Stimulated activated memory B cell treated with anti-CD40 and anti-IgM and Interleukin-4, amounts not matched to agents 10 μg/mL and 1 μg/mL and 100 μg/mL, for 72 hours (primary cell): Measurements from ENCODE around the gene ZDHHC17.
A peak's percentile ranks its signal among the peaks of the same experiment; 100 is the strongest.

Experiments
- ATAC-seq: fragments of 150-1000 bp; cut with Tn5 transposase; 2 replicates; pipeline ENCODE4 v1.10.0; 2021
- H3K27ac Mint-ChIP-seq: one replicate; pipeline ENCODE4 v1.8.0; 2022; ENCODE audit warnings: mild to moderate bottlenecking, mixed read lengths
- H3K27me3 Mint-ChIP-seq: one replicate; pipeline ENCODE4 v1.8.0; 2022; ENCODE audit warnings: mixed read lengths
- H3K36me3 Mint-ChIP-seq: one replicate; pipeline ENCODE4 v1.8.0; 2022; ENCODE audit warnings: mixed read lengths
- H3K4me1 Mint-ChIP-seq: one replicate; pipeline ENCODE4 v1.8.0; 2022; ENCODE audit warnings: mixed read lengths
- H3K4me3 Mint-ChIP-seq: one replicate; pipeline ENCODE4 v1.8.0; 2022; ENCODE audit warnings: mild to moderate bottlenecking, moderate library complexity, mixed read lengths
- H3K9me3 Mint-ChIP-seq: one replicate; pipeline ENCODE4 v1.8.0; 2022; ENCODE audit warnings: mixed read lengths

ZDHHC17 gene

GRCh38 chr12:76890151-76891143, 126.5 kb downstream of the ZDHHC17 start:
- ATAC-seq, result no peak
- no peaks in the 10 kb centered on the region for H3K9me3 Mint-ChIP-seq
- H3K27ac Mint-ChIP-seq, result no peak overlapping the region
- H3K4me1 Mint-ChIP-seq, result no peaks in the 10 kb centered on the region
- H3K36me3 Mint-ChIP-seq, result no peaks in the 10 kb centered on the region
- no peak overlapping the region for H3K4me3 Mint-ChIP-seq
- peaks cover 19% of the 10 kb centered on the region for H3K27me3 Mint-ChIP-seq

- no peak overlapping the region for H3K4me3 Mint-ChIP-seq
- H3K27me3 Mint-ChIP-seq, result peaks cover 27% of the 10 kb centered on the region
- H3K9me3 Mint-ChIP-seq, result no peaks in the 10 kb centered on the region
- no peak for ATAC-seq
- H3K36me3 Mint-ChIP-seq, result no peaks in the 10 kb centered on the region
- H3K4me1 Mint-ChIP-seq, result no peaks in the 10 kb centered on the region
- no peak overlapping the region for H3K27ac Mint-ChIP-seq
Observed at GRCh38 chr12:76891609-76892008, 127.7 kb downstream of the ZDHHC17 start.

GRCh38 chr12:76895796-76896195, 131.9 kb downstream of the ZDHHC17 start:
- no peaks in the 10 kb centered on the region for H3K9me3 Mint-ChIP-seq
- ATAC-seq, result peak; percentile 44
- H3K27me3 Mint-ChIP-seq, result peaks cover 13% of the 10 kb centered on the region
- H3K27ac Mint-ChIP-seq, result no peak overlapping the region
- H3K4me1 Mint-ChIP-seq, result no peaks in the 10 kb centered on the region
- H3K36me3 Mint-ChIP-seq, result no peaks in the 10 kb centered on the region
- no peak overlapping the region for H3K4me3 Mint-ChIP-seq

GRCh38 chr12:76896274-76896673, 132.4 kb downstream of the ZDHHC17 start:
- peak; percentile 55 for ATAC-seq
- Mint-ChIP-seq H3K9me3 (no peaks in the 10 kb centered on the region), H3K27me3 (peaks cover 13% of the 10 kb centered on the region), H3K4me3 (no peak overlapping the region), H3K27ac (no peak overlapping the region), H3K36me3 (no peaks in the 10 kb centered on the region), H3K4me1 (no peaks in the 10 kb centered on the region)

GRCh38 chr12:76898442-76898841, 134.5 kb downstream of the ZDHHC17 start:
- peaks cover 13% of the 10 kb centered on the region for H3K27me3 Mint-ChIP-seq
- H3K36me3 Mint-ChIP-seq, result no peaks in the 10 kb centered on the region
- ATAC-seq, result no peak
- H3K9me3 Mint-ChIP-seq, result no peaks in the 10 kb centered on the region
- H3K27ac Mint-ChIP-seq, result no peak overlapping the region
- H3K4me3 Mint-ChIP-seq, result no peak overlapping the region
- no peaks in the 10 kb centered on the region for H3K4me1 Mint-ChIP-seq

GRCh38 chr12:76899522-76899921, 135.6 kb downstream of the ZDHHC17 start:
- Mint-ChIP-seq H3K27ac (no peak overlapping the region), H3K9me3 (no peaks in the 10 kb centered on the region), H3K4me1 (no peaks in the 10 kb centered on the region), H3K36me3 (no peaks in the 10 kb centered on the region), H3K4me3 (no peak overlapping the region), H3K27me3 (peaks cover 13% of the 10 kb centered on the region)
- ATAC-seq, result no peak

GRCh38 chr12:76901628-76902380, 137.9 kb downstream of the ZDHHC17 start:
- Mint-ChIP-seq H3K4me1 (no peaks in the 10 kb centered on the region), H3K27me3 (peaks cover 3% of the 10 kb centered on the region), H3K27ac (no peak overlapping the region), H3K9me3 (no peaks in the 10 kb centered on the region), H3K36me3 (no peaks in the 10 kb centered on the region), H3K4me3 (no peak overlapping the region)
- ATAC-seq, result no peak
